Subcutaneous abdominal adipose tissue (tissue), 5 donors: Measurements from ENCODE around the gene ACOXL.

Experiments used
- H3K27ac ChIP-seq: one replicate; pipeline ENCODE4 v1.7.0; 2013; ENCODE audit warnings: low read depth, mild to moderate bottlenecking, inconsistent platforms, low read length, moderate library complexity
- H3K27me3 ChIP-seq, 5 donors: one replicate each; pipeline ENCODE4 v1.7.0; 2013; ENCODE audit warnings: low read length in 5 of 5, inconsistent platforms in 1 of 5; ENCODE audit not compliant: control insufficient read depth in 5 of 5, insufficient read depth in 4 of 5
- H3K36me3 ChIP-seq, 5 donors: one replicate each; pipeline ENCODE4 v1.7.0; 2013; ENCODE audit warnings: low read length in 5 of 5; ENCODE audit not compliant: control insufficient read depth in 5 of 5, insufficient read depth in 5 of 5
- H3K4me1 ChIP-seq, 5 donors: one replicate each; pipeline ENCODE4 v1.7.0; 2013; ENCODE audit warnings: low read length in 5 of 5, mild to moderate bottlenecking in 3 of 5, moderate library complexity in 1 of 5; ENCODE audit not compliant: control insufficient read depth in 5 of 5, insufficient read depth in 5 of 5
- H3K4me3 ChIP-seq, 5 donors: one replicate each; pipeline ENCODE4 v1.7.0; 2013; ENCODE audit warnings: low read length in 5 of 5, low read depth in 1 of 5
- H3K9ac ChIP-seq, 5 donors: one replicate each; pipeline ENCODE4 v1.7.0; 2013; ENCODE audit warnings: low read length in 5 of 5, mild to moderate bottlenecking in 4 of 5, moderate library complexity in 3 of 5
- H3K9me3 ChIP-seq, 5 donors: one replicate each; pipeline ENCODE4 v1.7.0; 2013; ENCODE audit warnings: low read length in 5 of 5; ENCODE audit not compliant: control insufficient read depth in 5 of 5
- donor health status: healthy.
- donor health status: healthy.
- donor health status: healthy.
- donor health status: healthy.
- donor health status: healthy.

Gene ACOXL

GRCh38 chr2:111100087-111100764 lies 367.9 kb downstream of the ACOXL start:
- no peaks in the 10 kb centered on the region for H3K27me3 ChIP-seq
- H3K4me3 ChIP-seq: no peak overlapping the region
- H3K9me3 ChIP-seq: no peaks in the 10 kb centered on the region
- H3K27ac ChIP-seq: no peak overlapping the region
- H3K36me3 ChIP-seq: no peaks in the 10 kb centered on the region
- no peak overlapping the region for H3K9ac ChIP-seq
- H3K4me1 ChIP-seq: no peaks in the 10 kb centered on the region

- Histone ChIP-seq H3K4me1 (no peaks in the 10 kb centered on the region), H3K27ac (no peak overlapping the region), H3K9ac (no peak overlapping the region), H3K27me3 (no peaks in the 10 kb centered on the region), H3K36me3 (no peaks in the 10 kb centered on the region), H3K9me3 (no peaks in the 10 kb centered on the region), H3K4me3 (no peak overlapping the region)
These were observed 368.4 kb downstream of the ACOXL start for GRCh38 chr2:111100765-111101162.

DNA sequence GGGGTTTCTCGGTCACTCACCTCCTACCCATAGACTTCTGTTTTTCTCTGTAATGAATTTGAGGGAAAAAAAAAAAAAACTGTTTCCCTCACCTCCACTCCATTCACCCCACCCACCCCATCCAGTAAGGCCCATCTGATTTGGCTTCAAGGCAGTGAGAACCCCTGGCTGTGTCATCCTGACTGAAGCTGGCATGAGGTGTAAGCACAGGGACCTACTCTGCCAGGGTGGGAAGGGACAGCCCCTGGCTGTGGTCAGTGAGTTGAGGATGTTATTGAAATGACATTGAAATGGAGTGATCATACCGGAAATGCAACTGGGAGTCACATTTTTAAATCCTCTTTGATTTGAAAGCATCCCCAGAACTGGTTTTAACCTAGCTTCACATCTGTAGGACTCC lies 369.2 kb downstream of the ACOXL start:
- no peaks in the 10 kb centered on the region for H3K4me1 ChIP-seq
- no peak overlapping the region for H3K9ac ChIP-seq
- no peaks in the 10 kb centered on the region for H3K36me3 ChIP-seq
- H3K27ac ChIP-seq: no peak overlapping the region
- no peak overlapping the region for H3K4me3 ChIP-seq
- H3K27me3 ChIP-seq: no peaks in the 10 kb centered on the region
- no peaks in the 10 kb centered on the region for H3K9me3 ChIP-seq

DNA sequence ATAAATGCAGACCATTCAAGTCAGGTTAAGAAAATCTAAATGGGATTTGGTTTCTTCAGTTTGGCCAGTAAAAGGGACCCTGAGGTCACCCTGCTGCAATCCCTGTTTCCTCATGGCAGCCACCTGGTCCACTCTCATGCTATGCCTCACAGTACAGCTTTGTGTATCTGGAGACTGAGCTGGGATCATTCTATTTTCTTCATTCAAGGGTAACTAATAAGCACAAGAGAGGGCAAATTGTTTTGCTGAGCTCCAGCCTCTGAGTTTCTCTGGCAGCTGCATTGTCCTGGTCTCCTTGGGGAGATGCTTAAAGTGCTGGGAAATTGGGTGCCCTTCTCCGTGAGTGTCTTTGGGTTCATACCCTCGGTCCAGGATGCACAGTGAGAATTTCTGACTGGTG lies 369.8 kb downstream of the ACOXL start:
- no peaks in the 10 kb centered on the region for H3K36me3 ChIP-seq
- H3K4me3 ChIP-seq: no peak overlapping the region
- no peaks in the 10 kb centered on the region for H3K9me3 ChIP-seq
- H3K27ac ChIP-seq: no peak overlapping the region
- no peaks in the 10 kb centered on the region for H3K4me1 ChIP-seq
- H3K9ac ChIP-seq: no peak overlapping the region
- H3K27me3 ChIP-seq: no peaks in the 10 kb centered on the region

DNA sequence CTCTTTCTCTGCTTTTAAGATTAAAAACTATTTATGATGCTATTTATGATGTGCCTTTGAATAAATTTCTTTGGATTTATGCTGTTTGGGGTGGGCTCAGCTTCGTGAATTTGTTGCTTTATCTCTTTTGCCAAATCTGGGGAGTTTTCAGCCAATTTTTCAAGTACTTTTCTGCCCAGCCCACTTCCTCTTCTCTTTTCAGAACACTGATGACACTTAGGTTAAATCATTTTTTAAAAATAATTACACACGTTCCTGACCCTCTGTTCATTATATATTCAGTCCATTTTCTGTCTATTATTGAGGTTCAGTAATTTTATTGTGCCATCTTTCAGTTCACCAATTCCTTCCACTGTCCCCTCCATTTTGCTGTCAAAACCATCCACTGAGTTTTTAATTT lies 373.6 kb downstream of the ACOXL start:
- no peak overlapping the region for H3K4me3 ChIP-seq
- H3K36me3 ChIP-seq: no peaks in the 10 kb centered on the region
- H3K27ac ChIP-seq: no peak overlapping the region
- H3K27me3 ChIP-seq: peaks cover 0 to 4% (median 2%) of the 10 kb centered on the region in 5 donors
- H3K9ac ChIP-seq: no peak overlapping the region
- no peaks in the 10 kb centered on the region for H3K9me3 ChIP-seq
- no peaks in the 10 kb centered on the region for H3K4me1 ChIP-seq

- Histone ChIP-seq H3K9ac (no peak overlapping the region), H3K36me3 (no peaks in the 10 kb centered on the region), H3K27ac (no peak overlapping the region)
These were observed 374.3 kb downstream of the ACOXL start for GRCh38 chr2:111106706-111107105.

DNA sequence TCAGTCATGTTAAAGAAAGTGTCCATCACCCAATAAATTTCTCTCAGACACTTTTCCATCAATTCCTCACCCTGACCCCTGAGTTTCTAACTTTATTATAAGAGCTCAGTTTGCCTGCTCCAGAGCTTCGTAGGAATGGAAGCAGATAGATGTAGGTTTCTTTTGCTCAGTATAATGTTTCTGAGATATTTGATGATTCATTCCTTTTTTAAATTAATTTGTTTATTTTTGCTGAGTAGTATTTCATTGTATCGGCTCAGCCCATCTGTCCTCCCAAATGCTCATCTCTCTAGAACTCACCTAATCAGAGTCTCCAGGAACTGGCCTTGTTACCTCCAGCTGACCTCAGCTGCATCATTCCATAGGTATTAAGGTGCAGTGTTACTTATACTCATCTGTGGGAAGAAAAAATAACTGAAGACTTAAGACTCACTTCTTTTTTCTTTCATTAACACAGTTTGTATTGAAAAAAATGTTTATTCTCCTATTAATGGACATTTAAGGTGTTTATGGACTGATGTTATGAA lies 376.4 kb downstream of the ACOXL start:
- H3K4me3 ChIP-seq: no peak overlapping the region
- no peak overlapping the region for H3K9ac ChIP-seq
- no peak overlapping the region for H3K27ac ChIP-seq

More at GRCh38 chr2:111106706-111107105, 374.3 kb downstream of the ACOXL start:
- H3K4me1 ChIP-seq: no peaks in the 10 kb centered on the region
- H3K27me3 ChIP-seq: peaks cover 0 to 7% (median 3%) of the 10 kb centered on the region in 5 donors
- H3K4me3 ChIP-seq: no peak overlapping the region
- H3K9me3 ChIP-seq: no peaks in the 10 kb centered on the region

GRCh38 chr2:111111101-111111755 lies 378.9 kb downstream of the ACOXL start:
- H3K9ac ChIP-seq: no peak overlapping the region
- no peaks in the 10 kb centered on the region for H3K4me1 ChIP-seq
- H3K4me3 ChIP-seq: no peak overlapping the region
- H3K36me3 ChIP-seq: no peaks in the 10 kb centered on the region
- H3K9me3 ChIP-seq: no peaks in the 10 kb centered on the region
- H3K27ac ChIP-seq: no peak overlapping the region
- H3K27me3 ChIP-seq: peaks cover 0 to 19% (median 12%) of the 10 kb centered on the region in 5 donors

More for the DNA sequence above, 376.4 kb downstream of the ACOXL start:
- Histone ChIP-seq H3K36me3 (no peaks in the 10 kb centered on the region), H3K4me1 (no peaks in the 10 kb centered on the region), H3K27me3 (peaks cover 0 to 14% (median 9%) of the 10 kb centered on the region in 5 donors), H3K9me3 (no peaks in the 10 kb centered on the region)

- H3K27me3 ChIP-seq: peaks cover 0 to 19% (median 14%) of the 10 kb centered on the region in 5 donors
- H3K9ac ChIP-seq: no peak overlapping the region
- no peak overlapping the region for H3K4me3 ChIP-seq
- peaks cover 3 to 22% (median 22%) of the 10 kb centered on the region in 5 donors for H3K4me1 ChIP-seq
- H3K36me3 ChIP-seq: no peaks in the 10 kb centered on the region
- H3K27ac ChIP-seq: no peak overlapping the region
- H3K9me3 ChIP-seq: no peaks in the 10 kb centered on the region
These were observed 381.5 kb downstream of the ACOXL start for GRCh38 chr2:111113838-111114237.

DNA sequence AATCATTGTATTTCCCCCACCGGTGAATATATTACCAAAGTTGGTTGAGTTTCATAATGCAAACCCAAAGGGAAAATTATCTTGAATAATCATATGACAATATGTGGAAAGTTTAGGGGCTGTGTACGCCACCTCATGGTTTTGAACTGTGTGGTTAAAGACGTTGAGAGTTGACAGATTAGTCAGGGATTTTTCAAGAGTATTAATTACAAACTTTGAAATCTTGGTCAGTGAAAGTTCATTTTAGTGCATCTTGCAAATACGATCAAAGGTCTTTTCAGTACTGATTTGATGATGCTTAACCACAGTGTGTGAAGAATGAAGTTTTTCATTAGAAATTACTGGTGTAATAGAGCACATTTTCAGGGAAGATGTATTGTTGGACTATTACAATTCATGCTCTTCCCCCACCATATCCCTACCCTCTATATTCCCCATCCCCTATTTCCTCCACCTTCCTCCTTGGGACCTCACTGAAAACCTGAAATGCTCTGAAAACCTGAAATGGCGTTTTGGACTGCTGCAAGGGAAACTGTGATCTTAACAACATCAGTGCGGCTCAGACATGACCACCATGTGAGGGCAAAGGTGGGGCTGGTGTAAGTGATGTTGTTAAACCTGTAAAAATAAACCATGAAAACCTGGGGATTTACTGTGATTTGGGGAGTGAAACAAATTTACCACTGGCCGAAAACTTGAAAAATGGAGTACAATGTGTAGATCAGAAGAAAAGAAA lies 383.8 kb downstream of the ACOXL start:
- H3K27me3 ChIP-seq: peaks cover 0 to 16% (median 10%) of the 10 kb centered on the region in 5 donors
- H3K4me1 ChIP-seq: peaks cover 3 to 43% (median 41%) of the 10 kb centered on the region in 5 donors
- no peaks in the 10 kb centered on the region for H3K9me3 ChIP-seq
- no peak overlapping the region for H3K4me3 ChIP-seq
- H3K36me3 ChIP-seq: no peaks in the 10 kb centered on the region
- no peak overlapping the region for H3K9ac ChIP-seq
- H3K27ac ChIP-seq: no peak overlapping the region
